ENCODE data around the gene KIAA0513.
"Not testable (repeated sequence)": the region's sequence is repeated elsewhere in the genome, so short reads cannot be mapped to it uniquely, and the experiment has no call there.

KIAA0513 gene

DNA sequence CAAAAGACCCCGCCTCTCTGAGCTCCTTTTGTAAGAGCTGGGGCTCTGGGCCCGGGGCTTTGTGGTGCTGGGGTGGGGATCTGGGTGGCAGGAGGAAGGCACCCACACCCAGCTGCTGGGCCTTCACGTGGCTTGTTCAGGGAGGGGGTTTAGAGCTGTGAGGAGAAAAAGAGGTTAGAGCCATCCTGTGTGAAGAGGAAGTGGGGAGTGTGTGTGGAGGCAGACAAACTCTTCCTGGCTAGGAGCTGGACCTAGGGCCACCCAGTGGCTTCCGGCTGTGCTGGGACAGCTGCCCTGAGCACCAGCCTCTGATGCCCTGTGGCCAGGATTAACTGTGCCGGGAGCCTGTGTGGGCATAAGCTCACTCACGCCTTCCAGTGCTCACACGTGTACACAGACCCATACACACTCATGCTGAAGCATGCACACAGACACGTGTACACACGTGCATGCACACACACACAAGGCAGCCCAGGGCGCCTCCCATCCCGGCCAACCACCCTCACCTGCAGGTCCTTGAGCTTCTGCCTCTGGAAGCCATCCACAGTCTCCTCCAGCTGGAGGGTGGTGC is 77.3 kb downstream of the KIAA0513 start:
- in situ Hi-C loops (cut with MboI; ENCODE audit: low sequenced_read_pairs), result no loop called here

DNA sequence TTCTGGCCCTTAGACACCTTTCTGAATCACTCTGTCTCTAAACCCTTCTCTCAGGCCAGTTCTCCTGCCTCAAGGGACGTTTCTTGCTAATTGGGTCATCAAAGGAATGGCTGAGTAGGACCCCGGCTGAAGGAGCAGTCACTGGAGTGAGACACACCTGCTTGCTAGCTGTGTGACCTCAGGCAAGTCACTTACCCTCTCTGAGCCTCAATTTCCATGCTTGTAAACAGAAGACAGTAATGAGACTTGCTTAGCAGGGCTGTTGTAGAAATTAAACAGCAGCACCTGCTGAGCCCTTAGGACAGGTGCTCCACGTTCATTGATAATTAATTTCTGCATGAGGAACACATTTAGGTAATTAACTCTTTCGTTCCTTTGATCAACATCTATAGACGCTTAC is 77.9 kb downstream of the KIAA0513 start:
- in situ Hi-C loops (cut with MboI; ENCODE audit: low sequenced_read_pairs), result no loop called here

DNA sequence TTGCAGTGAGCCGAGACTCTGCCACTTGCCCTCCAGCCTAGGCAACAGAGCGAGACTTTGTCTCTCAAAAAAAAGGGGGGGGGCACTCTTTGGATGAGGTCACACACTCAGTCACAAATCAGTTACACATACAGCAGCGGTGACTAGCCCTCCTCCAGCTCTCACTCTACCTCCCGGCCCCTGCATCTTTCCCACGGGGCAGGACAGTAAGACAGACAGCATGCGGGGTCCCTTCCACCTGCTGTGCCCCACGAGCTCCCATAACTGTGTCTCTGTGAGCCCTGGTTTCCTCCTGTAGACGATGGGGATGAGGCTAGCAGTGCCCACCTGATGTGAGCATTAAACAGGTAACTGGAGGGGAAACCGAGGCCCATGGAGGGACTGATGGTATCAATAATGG is 79.5 kb downstream of the KIAA0513 start:
- in situ Hi-C loops (cut with MboI; ENCODE audit: low sequenced_read_pairs), result no loop called here

DNA sequence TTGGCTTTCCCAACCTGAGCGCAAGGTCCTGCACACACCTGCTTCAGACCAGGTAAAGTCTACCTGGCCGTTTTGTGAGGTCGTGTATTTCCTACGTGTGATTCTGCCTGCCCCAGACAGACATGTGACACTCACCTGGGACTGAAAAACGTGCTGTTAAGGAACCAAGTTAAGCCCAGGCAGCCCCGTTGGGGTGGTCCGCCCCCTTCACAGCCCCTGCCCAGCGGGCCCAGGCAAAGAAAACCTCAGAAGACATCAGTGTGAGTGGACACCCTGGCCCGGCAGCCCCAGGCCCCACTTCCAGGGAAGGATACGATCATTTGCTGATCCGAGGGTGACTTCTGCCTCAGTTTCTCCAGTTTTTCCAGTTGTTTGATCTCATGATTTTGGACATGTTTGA is 79.9 kb downstream of the KIAA0513 start:
- in situ Hi-C loops (cut with MboI; ENCODE audit: low sequenced_read_pairs), result no loop called here

DNA sequence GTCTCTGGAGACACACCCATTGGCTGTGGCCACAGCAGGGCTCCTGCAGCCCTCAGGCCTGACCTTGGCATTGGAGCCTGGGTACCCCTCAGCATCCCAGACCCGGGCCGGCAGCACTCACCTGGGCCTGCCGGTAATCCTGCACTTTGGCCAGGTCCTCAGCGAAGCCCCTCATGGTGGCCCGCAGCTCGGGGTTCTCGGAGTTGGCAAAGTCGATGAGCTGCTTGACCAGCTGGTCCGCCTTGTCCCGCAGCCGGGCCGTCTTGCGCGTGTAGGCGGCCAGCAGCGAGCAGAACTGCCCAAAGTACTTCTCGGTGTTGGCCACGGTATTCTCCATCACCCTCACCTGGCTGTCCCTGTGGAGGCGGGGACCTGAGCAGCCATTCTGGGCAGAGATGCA is 82.5 kb downstream of the KIAA0513 start:
- in situ Hi-C loops (cut with MboI; ENCODE audit: low sequenced_read_pairs), result no loop called here

DNA sequence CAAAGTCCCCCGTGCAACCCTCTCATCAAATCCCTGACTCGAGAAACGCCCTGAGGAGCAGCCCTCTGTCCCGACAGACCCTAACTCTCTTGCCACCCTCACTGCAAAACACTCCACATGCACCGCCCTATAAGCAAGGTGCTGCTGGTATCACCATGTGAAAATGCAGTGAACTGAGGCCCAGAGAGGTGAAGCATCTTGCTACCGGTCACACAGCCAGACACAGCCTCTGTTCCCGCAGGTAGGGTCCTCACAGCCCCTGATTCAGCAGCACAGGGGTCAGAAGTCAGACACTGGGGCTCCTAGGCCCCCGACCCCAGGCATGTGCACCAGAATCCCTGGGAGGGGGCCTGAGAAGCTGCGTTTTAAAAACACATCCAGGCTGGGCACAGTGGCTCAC is 83.6 kb downstream of the KIAA0513 start:
- in situ Hi-C loops (cut with MboI; ENCODE audit: low sequenced_read_pairs), result no loop called here

DNA sequence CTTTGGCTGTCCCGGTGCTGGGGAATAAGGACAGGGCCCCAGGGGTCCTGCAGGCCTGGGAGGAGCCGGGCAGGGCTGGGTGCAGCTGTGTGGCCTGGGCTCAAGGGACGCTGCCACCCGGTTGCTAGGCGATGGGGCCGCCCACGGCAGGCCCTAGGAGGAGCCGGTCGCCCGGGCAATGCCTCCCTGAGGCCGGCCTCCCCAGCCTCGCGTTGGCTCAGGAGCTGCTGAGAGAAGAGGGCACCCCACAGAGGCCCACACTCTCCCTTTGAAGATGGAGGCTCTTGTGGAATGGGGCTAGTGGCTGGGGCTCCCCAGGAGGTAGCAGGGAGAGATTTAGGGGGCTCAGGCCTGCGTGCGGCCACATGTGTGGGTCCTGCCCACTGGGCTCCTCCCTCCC is 84.8 kb downstream of the KIAA0513 start, which contains the start of gene CIBAR2:
TSS of gene CIBAR2 (minus strand) at position 109 of the 400 bp plus-strand sequence. CDS start 120 bp downstream, outside the sequence.
- in situ Hi-C loops (cut with MboI; ENCODE audit: low sequenced_read_pairs), result no loop called here

DNA sequence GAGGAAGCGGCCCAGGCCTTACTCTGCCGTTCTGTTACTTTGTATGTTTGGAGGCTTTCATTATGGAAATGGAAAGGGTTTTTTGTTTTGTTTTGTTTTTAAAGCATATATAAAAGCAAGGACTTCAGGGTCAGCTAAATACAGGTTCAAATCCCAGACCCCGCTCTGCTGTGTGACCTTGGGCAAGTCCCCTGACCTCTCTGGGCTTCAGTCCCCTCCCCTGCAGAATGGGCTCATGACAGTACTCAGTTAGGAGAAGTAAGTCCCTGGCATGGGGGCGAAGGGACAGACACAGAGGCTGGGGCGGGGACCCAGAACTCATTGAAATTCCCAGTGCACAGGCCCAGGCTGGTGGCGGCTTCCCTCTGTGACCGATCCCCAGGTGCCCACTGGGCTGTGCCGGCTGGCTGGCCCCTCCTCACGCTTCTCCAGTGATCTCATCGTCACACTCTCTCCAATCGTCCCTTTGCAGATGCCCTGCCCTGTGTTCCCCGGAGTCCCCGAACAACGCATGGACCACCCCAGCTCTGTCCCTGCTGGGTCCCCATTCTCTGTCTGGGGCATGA is 85.7 kb downstream of the KIAA0513 start:
- in situ Hi-C loops (cut with MboI; ENCODE audit: low sequenced_read_pairs), result no loop called here

DNA sequence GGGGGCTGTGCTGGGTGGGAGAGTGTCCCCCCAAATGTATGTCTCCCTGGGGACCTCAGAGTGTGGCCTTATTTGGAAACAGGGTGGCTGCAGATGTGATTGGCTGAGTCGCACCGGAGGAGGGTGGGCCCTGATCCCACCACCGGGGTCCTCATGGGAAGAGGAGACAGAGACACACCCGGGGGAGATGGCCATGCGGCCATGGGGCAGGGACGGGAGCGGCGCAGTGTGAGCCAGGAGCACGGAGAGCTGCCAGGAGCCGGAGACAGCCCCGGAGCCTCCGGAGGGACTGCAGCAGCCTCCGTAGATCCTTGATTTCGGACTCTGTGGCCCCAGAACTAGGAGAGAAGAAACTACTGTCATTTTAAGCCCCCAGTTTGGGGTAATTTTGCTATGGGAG is 86.3 kb downstream of the KIAA0513 start:
- in situ Hi-C loops (cut with MboI; ENCODE audit: low sequenced_read_pairs), result no loop called here

DNA sequence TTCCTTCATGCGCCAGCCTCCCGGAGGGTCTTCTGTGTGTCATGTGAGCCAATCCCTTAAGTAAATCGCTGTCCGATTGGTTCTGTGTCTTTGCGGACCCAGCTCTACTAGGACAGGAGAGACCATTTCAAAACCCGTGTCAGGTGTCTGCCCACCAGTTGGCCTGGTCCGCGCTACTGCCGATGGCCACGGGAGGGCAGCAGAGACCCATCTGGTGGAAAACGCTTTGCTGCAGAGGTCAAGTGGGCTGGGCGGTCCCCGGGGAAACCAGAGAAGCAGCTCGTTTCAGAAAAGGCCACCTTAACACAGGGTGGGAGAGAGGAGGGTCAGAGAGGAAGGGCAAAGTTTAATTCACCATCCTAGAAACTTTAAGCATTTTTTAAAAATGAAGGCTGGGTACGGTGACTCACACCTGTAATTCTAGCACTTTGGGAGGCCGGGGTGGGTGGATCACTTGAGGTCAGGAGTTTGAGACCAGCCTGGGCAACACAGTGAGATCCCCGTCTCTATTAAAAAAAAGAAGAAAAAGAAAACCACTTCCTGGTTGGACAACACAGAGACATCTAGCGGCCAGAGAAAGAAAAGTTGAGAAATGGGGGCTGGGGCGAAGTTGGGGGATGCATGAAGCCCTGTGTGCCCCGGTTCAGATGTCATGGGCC is 87.4 kb downstream of the KIAA0513 start:
- in situ Hi-C loops (cut with MboI; ENCODE audit: low sequenced_read_pairs), result no loop called here

DNA sequence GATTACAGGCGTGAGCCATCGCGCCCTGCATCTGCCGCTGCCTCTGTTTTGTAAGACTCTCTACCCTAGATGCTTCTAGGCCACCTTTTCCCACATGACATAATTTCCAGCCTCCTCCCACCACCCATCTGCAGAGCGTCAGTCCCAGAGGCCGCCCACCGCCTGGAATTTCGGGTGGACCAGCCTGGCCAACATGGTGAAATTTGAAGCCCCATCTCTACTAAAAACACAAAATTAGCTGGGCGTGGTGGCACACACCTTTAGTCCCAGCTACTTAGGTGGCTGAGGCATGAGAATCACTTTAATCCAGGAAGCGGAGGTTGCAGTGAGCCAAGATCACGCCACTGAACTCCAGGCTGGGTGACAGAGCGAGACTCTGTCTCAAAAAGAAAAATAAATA is 89.8 kb downstream of the KIAA0513 start:
- in situ Hi-C loops (cut with MboI; ENCODE audit: low sequenced_read_pairs), result no loop called here

DNA sequence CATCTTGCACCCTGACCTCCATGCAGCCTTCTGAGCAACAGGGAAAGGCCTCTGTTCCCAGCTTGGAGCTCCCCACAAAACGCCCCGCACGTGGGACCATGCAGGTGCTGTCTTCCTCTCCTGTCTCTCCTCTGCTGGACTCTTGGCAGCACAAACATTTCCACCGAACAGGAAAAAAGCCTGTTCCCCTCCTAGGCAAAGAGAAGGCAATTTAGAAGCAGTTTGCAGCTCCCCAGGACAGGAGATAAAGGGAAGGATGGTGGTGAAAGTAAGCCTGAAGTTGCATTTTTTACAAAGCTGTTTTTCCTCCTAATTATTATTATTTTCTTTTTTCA is 92.4 kb downstream of the KIAA0513 start:
- in situ Hi-C loops (cut with MboI; ENCODE audit: low sequenced_read_pairs), result no loop called here

DNA sequence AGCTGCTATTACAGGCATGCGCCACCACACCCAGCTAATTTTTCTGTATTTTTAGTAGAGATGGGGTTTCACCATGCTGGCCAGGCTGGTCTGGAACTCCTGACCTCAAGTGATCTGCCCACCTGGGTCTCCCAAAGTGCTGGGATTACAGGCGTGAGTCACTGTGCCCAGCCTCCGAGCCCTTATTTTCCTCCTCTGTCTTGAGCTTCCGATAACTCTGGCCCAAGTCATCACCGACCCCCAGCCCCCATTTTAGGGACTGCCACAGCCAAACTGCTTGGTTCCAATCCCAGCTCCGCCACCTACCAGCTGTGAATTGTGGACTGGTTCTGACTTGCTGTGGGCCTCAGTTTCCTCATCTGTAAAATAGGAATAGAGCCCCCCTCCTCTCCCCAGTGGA is 95.8 kb downstream of the KIAA0513 start:
- in situ Hi-C loops (cut with MboI; ENCODE audit: low sequenced_read_pairs), result not testable (repeated sequence)

DNA sequence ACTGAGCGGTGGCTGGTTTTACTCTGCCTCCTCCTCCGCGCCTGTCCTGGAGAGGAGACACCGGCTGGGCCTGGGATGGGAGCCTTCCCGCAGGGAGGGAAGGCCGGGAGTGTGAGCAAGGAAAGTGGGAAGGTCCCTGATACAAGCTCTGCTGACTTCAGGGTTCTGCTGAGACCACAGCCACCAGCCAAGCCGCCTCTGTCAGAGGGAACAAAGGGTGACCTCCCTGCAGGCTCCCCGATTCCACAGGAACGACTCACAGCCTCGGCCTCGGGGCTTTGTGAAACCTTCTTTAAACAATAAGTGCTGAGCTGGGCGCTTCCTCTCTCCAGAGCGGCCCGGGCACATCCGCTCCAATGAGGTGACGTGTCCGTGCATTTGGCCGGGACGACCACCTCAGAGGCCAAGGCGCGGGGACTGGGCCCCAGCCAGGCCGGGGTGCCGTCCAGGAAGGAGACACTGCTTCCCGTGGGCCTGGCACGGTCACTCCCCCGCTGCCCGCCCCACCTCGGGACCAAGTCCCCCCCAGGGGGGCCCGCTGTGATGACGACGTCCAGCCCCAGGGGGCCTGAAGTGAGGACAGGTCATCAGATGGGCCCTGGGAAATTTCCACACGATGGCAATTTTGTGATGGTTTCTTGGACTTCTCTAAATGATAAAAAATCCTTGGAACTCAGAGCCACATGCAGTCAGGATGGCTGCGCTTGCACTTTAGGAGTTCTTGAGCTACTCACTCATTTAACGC is 96.5 kb downstream of the KIAA0513 start:
- in situ Hi-C loops (cut with MboI; ENCODE audit: low sequenced_read_pairs), result no loop called here

DNA sequence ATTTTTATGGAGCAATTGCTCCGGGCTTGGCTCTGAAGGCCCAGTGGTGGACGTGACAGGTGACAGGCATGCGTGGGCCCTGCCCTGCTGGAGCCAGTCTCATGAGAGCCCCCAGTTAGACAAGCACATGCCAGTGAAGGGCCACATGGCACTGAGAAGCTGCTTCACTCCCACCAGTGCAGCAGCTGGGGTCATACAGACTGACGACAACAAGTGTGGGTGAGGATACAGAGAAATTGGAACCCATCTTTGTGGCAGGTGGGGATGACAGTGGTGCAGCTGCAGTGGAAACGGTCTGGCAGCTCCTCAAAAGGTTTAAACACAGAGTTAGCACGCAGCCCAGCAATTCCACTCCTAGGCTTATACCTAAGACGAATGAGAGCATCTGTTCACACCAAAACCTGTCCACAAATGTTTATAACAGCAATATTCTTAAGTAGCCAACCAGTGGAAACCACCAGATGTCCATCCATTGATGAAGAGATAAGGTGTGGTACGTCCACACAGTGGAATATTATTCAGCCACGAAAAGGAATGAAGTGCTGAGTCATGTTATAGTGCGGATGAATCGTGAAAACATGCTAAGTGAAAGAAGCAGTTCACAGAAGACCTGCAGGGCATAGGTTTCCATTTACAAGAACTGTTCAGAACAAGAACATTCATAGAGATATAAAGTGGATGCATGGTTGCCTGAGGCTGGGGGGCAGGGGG is 97.2 kb downstream of the KIAA0513 start:
- in situ Hi-C loops (cut with MboI; ENCODE audit: low sequenced_read_pairs), result no loop called here

DNA sequence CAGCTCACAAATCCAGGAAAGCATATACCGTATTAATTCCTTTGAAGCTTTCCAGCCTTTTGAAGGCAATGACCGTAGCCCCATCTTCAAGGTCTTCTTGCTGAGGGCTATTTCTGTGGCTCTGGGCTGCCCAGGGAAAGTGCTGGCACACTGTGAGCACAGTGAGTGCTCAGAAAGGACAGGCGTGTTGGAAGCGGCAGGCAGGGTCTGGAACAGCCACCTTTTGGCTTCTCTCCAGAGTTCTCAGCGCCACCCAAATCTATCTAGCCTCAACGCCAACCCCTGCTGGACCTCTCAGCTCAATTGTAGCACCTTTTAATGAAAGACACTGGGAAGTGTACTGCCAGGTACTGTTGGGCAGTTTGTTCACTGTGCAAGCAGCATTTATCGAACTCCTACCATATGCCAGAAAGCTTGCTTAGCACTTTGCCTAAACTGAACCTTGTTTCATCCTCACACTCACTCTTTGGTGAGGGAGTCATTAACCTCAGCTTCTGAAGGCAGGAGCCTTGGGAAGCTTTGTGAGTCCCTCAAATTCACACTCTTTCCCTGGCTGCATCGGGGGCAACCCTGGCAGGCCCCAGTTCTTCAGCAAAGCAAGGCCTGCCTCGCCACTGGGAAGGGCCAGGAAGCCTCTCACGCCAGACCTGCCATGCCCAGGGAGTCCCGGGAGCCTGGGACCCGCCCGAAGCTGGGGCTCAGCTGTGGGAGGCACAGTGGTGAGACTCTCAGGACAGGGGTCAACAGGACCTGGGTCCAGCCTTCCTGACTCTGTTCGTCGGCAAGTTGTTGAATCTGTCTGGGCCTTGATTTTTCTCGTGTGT is 98.2 kb downstream of the KIAA0513 start:
- in situ Hi-C loops (cut with MboI; ENCODE audit: low sequenced_read_pairs), result no loop called here

DNA sequence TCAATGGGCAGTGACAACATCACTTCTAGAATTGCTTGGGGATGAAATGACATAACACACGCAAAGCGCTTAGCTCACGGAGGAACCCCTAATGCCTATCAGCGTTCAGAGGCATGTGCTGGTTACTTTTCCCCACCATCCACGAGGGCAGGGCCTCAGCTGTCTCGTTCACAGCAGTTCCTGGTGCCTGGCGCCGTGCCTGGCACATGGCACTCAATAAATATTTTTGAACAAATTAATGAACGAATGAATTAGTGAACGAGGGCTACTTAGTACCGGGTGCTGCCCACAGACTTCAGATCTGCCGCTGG is 98.8 kb downstream of the KIAA0513 start:
- in situ Hi-C loops (cut with MboI; ENCODE audit: low sequenced_read_pairs), result no loop called here

DNA sequence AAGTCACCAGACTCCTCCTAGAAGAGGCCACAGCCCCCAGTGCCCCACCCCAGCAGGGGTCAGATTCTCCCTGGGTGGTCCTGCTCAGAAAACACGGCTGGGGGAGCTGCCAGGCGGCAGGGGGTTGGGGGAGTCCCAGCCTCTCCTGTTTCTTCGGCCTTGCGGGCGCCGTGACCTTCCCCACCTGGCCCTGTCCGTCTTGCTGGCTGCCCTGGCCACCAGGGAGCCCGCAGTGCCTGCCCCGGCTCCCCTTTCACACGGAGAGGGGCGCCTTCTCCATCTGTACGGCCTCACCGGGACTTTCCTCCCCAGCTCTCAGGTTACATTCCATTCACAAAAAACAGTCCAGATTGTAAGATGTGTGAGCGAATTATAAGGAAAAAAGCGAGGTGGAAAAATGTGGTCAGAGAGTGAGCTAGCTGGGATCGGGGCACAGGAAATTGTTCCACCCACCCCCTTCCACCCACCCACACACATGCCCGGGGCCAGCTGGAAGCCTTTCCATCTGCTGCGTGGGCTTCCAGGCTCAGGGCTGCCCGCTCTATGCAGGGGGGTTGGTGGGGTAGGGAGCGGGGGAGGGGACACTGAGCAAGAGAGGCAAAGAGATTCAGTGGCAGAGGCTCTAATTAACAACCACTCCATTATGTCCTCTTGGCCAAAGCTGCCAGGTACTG is 99.2 kb downstream of the KIAA0513 start:
- in situ Hi-C loops (cut with MboI; ENCODE audit: low sequenced_read_pairs), result no loop called here

DNA sequence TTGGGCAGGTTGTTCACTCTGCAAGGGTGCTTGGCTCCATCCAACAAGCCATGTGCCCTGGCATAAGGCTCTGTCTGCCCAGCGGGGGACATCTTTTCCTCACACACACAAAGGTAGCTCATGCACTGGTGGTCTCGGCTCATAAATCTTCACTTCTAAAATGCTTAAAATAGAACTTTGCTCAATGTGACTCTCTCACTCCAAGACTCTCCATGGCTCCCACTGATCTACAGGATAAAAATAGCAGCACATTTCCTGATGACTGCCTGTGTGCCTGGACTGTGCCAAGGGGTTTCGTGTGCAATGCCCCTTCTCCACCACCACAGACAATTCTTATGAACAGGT is 99.8 kb downstream of the KIAA0513 start:
- in situ Hi-C loops (cut with MboI; ENCODE audit: low sequenced_read_pairs), result no loop called here

DNA sequence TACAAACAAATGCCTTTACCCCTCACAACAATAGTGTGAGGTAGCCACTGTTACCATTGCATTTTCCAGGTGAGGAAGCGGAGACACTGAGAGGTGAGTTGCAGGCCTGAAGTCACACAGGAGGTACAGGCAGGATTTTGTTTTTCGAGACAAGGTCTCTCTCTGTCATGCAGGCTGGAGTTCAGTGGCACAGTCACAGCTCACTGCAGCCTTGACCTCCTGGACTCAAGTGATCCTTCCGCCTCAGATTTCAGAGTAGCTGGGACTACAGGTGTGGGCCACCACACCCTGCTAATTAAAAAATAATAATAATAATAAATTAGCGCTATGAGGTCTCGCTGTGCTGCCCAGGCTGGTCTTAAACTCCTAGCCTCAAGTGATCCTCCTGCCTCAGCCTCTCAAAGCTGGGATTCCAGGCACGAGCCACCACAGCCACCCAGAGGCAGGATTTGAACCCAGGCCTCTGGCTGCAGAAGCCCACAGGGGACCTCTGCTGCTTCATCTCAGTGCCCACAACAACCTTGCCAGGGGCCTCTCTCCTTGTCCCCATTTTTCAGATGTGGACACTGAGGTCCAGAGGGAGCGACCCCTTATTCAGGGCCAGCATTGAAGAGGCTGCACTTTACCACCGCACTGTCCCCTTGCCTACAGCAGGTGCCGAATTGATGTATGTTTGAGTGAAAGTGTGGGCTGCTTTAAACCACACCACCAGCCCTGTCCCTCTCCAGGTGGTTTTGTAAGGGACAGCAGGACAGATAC is 100.7 kb downstream of the KIAA0513 start:
- in situ Hi-C loops (cut with MboI; ENCODE audit: low sequenced_read_pairs), result no loop called here

Measured in HL-60/S4 treated with retinoic acid at 250 ng/mL for 4 days and 3 days (cell line).